Thyroid gland (tissue), 4 donors: Measurements from ENCODE around the gene CDON. TPM values are rescaled to one million over a fixed set of nuclear protein-coding genes. Genes with fewer than 3 reads are reported as not detected.
A peak's percentile ranks its signal among the peaks of the same experiment; 100 is the strongest.

Source experiments
- DNase-seq, 2 donors: peaks; one replicate each; pipeline ENCODE4 v3.0.0-alpha.2; 2019
- H3K27ac ChIP-seq, 3 donors: fragments of 200-600 bp; sonication (generic); 1 replicate in 2 of 3; 2 replicates in 1 of 3; pipeline ENCODE4 v1.5.1; 2016 to 2019; ENCODE audit warnings: mild to moderate bottlenecking in 1 of 3, moderate library complexity in 1 of 3
- H3K27me3 ChIP-seq: fragments of 200-600 bp; sonication (generic); one replicate; pipeline ENCODE4 v1.5.1; 2019
- H3K36me3 ChIP-seq, 2 donors: fragments of 200-600 bp; sonication (generic); one replicate each; pipeline ENCODE4 v1.5.1; 2016 to 2019
- H3K4me1 ChIP-seq, 2 donors: fragments of 200-600 bp; sonication (generic); one replicate each; pipeline ENCODE4 v1.5.1; 2017 to 2019
- H3K4me3 ChIP-seq, 3 donors: fragments of 200-600 bp; sonication (generic); replicated peaks in 1 of 3; 1 replicate in 2 of 3; 2 replicates in 1 of 3; pipeline ENCODE4 v1.5.1; 2016; ENCODE audit warnings: mild to moderate bottlenecking in 1 of 3
- H3K9me3 ChIP-seq: fragments of 200-600 bp; sonication (generic); one replicate; pipeline ENCODE4 v1.5.1; 2017
- POLR2A ChIP-seq, 2 donors: fragments of 450-650 bp; IDR thresholded peaks; one replicate each; pipeline ENCODE4 v1.6.1; 2017; ENCODE audit warnings: antibody characterized with exemption in 2 of 2, mild to moderate bottlenecking in 2 of 2, moderate library complexity in 1 of 2
- WGBS, 2 donors: methylation state at CpG; one replicate each; pipeline ENCODE4 v1.1.5; 2017; 5-methylcytosine and 5-hydroxymethylcytosine counted together
- intact Hi-C: fragments of 100-400 bp; cut with DNase I; formaldehyde crosslinking; loops from one replicate; pipeline ENCODE4 v1.15.1; 2023
- total RNA-seq, 4 donors: library from RNA; depleted of rRNA; stranded (reverse); fragments of >200 nt; gene quantifications; one replicate each; pipeline ENCODE4 v1.2.3, GENCODE V29; 2016
- TF ChIP-seq, protein P1 (sequence below), 6 experiments: fragments of 200-600 bp in 3 of 6; fragments of 450-650 bp in 3 of 6; sonication (generic) in 3 of 6; IDR thresholded peaks; one replicate each; pipeline ENCODE4 v1.5.1; 2016 to 2019; ENCODE audit warnings: antibody characterized with exemption in 6 of 6, mild to moderate bottlenecking in 2 of 6, inconsistent platforms in 1 of 6, moderate library complexity in 1 of 6

The CDON gene
- total RNA-seq, 4 donors from 2014 or later, result 75.8 to 168 (median 108) TPM

GRCh38 chr11:126026579-126026978, 36.1 kb downstream of the CDON start:
- no peak overlapping the region for H3K4me3 ChIP-seq
- no peaks in the 10 kb centered on the region for H3K36me3 ChIP-seq
- intact Hi-C loops, result no loop called here
- no peaks in the 10 kb centered on the region for H3K27me3 ChIP-seq
- 22 to 29% methylated on average over 2 of the region's 2 CpGs for WGBS, 2 donors
- TF ChIP-seq POLR2A (IDR thresholded peaks at IDR 0.05), result no peak
- TF ChIP-seq, protein P1, sequence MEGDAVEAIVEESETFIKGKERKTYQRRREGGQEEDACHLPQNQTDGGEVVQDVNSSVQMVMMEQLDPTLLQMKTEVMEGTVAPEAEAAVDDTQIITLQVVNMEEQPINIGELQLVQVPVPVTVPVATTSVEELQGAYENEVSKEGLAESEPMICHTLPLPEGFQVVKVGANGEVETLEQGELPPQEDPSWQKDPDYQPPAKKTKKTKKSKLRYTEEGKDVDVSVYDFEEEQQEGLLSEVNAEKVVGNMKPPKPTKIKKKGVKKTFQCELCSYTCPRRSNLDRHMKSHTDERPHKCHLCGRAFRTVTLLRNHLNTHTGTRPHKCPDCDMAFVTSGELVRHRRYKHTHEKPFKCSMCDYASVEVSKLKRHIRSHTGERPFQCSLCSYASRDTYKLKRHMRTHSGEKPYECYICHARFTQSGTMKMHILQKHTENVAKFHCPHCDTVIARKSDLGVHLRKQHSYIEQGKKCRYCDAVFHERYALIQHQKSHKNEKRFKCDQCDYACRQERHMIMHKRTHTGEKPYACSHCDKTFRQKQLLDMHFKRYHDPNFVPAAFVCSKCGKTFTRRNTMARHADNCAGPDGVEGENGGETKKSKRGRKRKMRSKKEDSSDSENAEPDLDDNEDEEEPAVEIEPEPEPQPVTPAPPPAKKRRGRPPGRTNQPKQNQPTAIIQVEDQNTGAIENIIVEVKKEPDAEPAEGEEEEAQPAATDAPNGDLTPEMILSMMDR (IDR thresholded peaks at IDR 0.05), result no peak
- no peaks in the 10 kb centered on the region for H3K9me3 ChIP-seq
- peak overlapping the region; percentile 67 to 68 (median 67) for H3K27ac ChIP-seq
- H3K4me1 ChIP-seq, result peaks cover 29 to 31% of the 10 kb centered on the region in 2 donors
- DNase-seq, result no peak

DNA sequence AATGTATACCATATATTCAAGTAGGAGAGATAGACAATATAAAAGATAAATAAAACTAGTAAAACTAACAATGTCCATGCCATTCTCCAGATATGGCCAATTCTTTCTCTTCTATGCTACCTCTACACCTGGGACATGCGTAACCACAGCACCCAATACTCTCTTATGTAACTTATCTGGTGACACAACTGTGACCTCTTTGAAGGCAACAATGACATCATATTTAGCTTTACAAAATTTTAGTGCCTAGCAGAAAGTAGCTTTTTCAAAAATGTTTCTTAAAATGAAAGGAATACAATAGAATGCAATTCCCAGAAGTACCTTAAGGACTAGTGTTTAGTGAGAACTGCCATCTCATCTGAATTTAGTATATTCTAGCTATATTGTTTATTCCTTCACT, 36.8 kb downstream of the CDON start:
- no peak overlapping the region for H3K4me3 ChIP-seq
- intact Hi-C loops, result no loop called here
- peak overlapping the region in 2 of 3 donors; percentile 4 to 67 for H3K27ac ChIP-seq
- no peaks in the 10 kb centered on the region for H3K9me3 ChIP-seq
- WGBS, 2 donors, result 51 to 100% methylated on average over 1 of the region's 1 CpG
- peaks cover 29 to 31% of the 10 kb centered on the region in 2 donors for H3K4me1 ChIP-seq
- no peaks in the 10 kb centered on the region for H3K27me3 ChIP-seq
- no peak for DNase-seq
- TF ChIP-seq POLR2A (IDR thresholded peaks at IDR 0.05), result no peak
- TF ChIP-seq, protein P1 (IDR thresholded peaks at IDR 0.05), result no peak
- peaks cover 0 to 4% of the 10 kb centered on the region in 2 donors for H3K36me3 ChIP-seq

DNA sequence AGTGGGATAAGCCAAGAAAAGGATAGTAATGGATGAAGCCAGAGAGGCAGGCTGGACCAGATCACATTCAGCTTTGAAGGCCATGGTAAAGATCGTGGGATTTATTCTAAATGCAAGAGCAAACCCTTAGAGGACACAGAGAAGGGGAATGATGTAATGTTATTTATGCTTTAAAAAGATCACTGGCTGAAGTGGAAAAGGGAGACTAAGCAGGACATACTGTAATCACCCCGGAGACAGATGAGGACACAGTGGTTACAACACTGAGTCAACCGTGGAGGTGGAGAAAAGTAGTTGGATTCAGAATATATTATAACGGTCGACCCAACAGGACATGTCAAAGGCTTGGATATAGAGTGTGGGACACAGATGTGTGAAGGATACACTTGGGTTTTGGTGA, 38.5 kb downstream of the CDON start:
- intact Hi-C loops, result no loop called here
- DNase-seq, result no peak
- Histone ChIP-seq H3K27me3 (no peaks in the 10 kb centered on the region), H3K27ac (peak overlapping the region; percentile 9 to 35 (median 15)), H3K36me3 (peaks cover 9 to 13% of the 10 kb centered on the region in 2 donors), H3K9me3 (no peaks in the 10 kb centered on the region), H3K4me1 (peaks cover 26 to 31% of the 10 kb centered on the region in 2 donors), H3K4me3 (no peak overlapping the region)
- TF ChIP-seq POLR2A (IDR thresholded peaks at IDR 0.05), result no peak
- TF ChIP-seq, protein P1 (IDR thresholded peaks at IDR 0.05), result no peak
- WGBS, 2 donors, result 72 to 83% methylated on average over 5 of the region's 5 CpGs

- Histone ChIP-seq H3K4me3 (no peak overlapping the region), H3K27me3 (no peaks in the 10 kb centered on the region), H3K9me3 (no peaks in the 10 kb centered on the region), H3K27ac (no peak overlapping the region), H3K36me3 (peaks cover 9 to 19% of the 10 kb centered on the region in 2 donors), H3K4me1 (no peaks in the 10 kb centered on the region)
- WGBS, 2 donors, result 78 to 85% methylated on average over 2 of the region's 2 CpGs
- no peak for DNase-seq
- intact Hi-C loops, result no loop called here
- TF ChIP-seq, protein P1 (IDR thresholded peaks at IDR 0.05), result no peak
- no peak for TF ChIP-seq POLR2A (IDR thresholded peaks at IDR 0.05)
These were observed 49.8 kb downstream of the CDON start for GRCh38 chr11:126012852-126013251.

DNA sequence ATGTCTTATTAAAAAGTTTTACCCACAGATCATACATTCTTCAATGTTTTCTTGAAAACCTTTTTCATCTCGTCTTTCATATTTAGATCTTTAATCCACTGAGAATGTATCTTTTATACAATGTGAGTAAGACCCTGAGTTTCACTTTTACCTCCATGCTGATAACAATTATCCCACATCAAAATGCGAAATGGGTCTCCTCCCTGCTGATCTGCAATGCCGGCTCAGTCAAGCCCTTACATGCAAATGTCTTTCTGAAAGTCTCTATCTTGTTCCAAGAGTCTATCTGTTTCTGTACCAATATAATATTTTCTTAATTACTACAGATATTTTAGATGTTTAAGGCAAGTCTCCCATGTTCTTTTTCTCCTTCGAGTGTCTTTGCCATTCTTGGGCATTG, 50.9 kb downstream of the CDON start:
- intact Hi-C loops, result no loop called here
- no peak for DNase-seq
- 92 to 96% methylated on average over 4 of the region's 4 CpGs for WGBS, 2 donors

More for the DNA sequence above, 50.9 kb downstream of the CDON start:
- TF ChIP-seq, protein P1 (IDR thresholded peaks at IDR 0.05), result no peak
- no peak for TF ChIP-seq POLR2A (IDR thresholded peaks at IDR 0.05)
- peaks cover 0 to 6% of the 10 kb centered on the region in 2 donors for H3K4me1 ChIP-seq
- H3K9me3 ChIP-seq, result no peaks in the 10 kb centered on the region
- no peaks in the 10 kb centered on the region for H3K27me3 ChIP-seq
- no peak overlapping the region for H3K4me3 ChIP-seq
- no peak overlapping the region for H3K27ac ChIP-seq
- peaks cover 6 to 13% of the 10 kb centered on the region in 2 donors for H3K36me3 ChIP-seq
